22Rv1 (cell line): Measurements from ENCODE around the gene CCDC150.
"Not testable (repeated sequence)": the region's sequence is repeated elsewhere in the genome, so short reads cannot be mapped to it uniquely, and the experiment has no call there.

Experiments
- CTCF ChIP-seq: fragments of 450-650 bp; IDR thresholded peaks from 2 replicates; pipeline ENCODE4 v1.5.1; 2017; ENCODE audit warnings: mild to moderate bottlenecking
- ZFX ChIP-seq: fragments of 450-650 bp; IDR thresholded peaks from 2 replicates; pipeline ENCODE4 v1.6.1; 2017; ENCODE audit warnings: antibody characterized with exemption, borderline replicate concordance

DNA sequence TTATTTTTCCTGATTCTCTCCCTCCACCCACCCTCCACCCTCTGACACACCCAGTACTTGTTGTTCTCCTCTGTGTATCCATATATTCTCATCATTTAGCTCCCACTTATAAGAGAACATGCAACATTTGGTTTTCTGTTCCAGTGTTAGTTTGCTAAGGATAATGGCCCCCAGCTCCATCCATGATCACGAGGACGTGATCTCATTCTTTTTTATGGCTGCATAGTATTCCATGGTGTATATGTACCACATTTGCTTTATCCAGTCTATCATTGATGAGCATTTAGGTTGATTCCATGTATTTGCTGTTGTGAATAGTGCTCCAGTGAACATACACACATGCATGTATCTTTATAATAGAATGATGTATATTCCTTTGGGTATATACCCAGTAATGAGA lies 47.2 kb downstream of the CCDC150 start:
- not testable (repeated sequence) for TF ChIP-seq CTCF, ZFX
